HG03175 (cell line): ENCODE measurements around the gene FNDC10.

Experiments
- ATAC-seq: cut with Tn5 transposase; IDR thresholded peaks from one replicate; pipeline ENCODE4 v1.9.1; 2021; ENCODE audit warnings: mild to moderate bottlenecking, moderate library complexity; ENCODE audit not compliant: unreplicated experiment

The FNDC10 gene

DNA sequence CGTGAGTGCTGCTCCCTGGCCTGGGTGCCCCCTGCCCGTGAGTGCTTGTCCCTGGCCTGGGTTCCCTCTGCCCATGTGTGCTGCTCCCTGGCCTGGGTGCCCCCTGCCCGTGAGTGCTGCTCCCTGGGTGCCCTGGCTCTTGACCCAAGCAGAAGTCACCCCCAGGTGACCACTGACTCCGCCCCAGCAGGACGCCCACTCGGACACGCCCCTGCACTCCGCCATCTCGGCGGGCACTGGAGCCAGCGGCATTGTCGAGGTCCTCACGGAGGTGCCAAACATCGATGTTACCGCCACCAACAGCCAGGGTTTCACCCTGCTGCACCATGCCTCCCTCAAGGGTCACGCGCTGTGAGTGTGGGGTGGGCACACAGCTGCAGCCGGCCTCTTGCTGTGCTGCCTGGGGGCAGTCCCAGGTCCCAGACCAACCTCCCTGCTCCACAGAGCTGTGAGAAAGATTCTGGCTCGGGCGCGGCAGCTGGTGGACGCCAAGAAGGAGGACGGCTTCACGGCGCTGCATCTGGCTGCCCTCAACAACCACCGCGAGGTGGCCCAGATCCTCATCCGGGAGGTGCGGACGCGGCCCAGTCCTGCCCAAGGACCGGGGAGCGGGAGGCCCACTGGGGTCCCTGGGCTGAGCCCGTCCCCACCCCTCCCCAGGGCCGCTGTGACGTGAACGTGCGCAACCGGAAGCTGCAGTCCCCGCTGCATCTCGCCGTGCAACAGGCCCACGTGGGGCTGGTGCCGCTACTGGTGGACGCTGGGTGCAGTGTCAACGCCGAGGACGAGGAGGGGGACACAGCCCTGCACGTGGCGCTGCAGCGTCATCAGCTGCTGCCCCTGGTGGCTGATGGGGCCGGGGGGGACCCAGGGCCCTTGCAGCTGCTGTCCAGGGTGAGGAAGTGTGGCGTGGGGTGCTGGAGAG lies 28.2 kb upstream of the FNDC10 start:
- ATAC-seq: no peak

DNA sequence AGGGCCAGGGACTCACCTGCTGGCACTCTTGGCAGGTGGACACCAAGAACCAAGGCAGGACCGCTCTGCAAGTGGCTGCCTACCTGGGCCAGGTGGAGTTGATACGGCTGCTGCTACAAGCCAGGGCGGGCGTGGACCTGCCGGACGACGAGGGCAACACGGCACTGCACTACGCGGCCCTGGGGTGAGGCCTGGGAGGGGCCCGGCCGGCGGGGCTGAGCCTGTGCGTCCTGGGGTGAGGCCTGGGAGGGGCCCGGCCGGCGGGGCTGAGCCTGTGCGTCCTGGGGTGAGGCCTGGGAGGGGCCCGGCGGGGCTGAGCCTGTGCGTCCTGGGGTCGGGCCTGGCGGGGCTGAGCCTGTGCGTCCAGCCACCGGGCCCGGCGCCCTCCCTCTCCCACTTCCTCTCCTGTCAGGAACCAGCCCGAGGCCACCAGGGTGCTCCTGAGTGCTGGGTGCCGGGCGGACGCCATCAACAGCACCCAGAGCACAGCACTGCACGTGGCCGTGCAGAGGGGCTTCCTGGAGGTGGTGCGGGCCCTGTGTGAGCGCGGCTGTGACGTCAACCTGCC lies 27.4 kb upstream of the FNDC10 start:
- ATAC-seq: no peak

DNA sequence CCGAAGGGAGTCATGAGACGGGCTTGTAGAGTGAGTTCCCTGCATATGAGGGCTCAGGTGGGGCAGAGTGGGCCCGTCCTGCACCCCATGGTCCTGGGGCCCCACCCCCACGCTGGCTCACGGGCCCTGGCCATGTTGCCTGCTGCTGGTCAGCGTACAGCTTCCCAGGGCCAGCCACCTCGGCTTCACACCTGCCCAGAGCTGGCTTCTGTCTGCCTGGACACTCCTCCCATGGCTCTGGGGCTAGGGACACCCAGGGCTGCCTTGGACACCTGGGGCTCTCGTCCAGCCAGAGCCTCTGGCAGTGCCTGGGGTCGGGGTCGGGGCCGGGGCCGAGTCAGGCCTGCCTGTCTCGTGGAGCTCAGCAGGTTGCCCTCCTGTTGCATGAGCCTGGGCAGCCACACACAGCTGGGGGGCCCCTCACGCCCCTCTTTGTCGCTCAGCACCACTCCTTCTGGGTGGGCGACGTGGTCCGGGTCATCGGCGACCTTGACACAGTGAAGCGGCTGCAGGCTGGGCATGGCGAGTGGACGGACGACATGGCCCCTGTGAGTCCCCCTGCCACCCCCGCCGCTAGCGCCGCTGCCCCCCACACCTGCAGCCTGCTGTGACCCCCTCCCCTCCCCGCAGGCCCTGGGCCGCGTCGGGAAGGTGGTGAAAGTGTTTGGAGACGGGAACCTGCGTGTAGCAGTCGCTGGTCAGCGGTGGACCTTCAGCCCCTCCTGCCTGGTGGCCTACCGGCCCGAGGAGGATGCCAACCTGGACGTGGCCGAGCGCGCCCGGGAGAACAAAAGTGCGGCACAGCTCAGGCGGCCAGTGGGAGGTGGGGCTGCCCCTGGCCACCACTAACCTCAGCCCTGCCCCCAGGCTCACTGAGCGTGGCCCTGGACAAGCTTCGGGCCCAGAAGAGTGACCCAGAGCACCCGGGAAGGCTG lies 26.5 kb upstream of the FNDC10 start:
- no peak for ATAC-seq

DNA sequence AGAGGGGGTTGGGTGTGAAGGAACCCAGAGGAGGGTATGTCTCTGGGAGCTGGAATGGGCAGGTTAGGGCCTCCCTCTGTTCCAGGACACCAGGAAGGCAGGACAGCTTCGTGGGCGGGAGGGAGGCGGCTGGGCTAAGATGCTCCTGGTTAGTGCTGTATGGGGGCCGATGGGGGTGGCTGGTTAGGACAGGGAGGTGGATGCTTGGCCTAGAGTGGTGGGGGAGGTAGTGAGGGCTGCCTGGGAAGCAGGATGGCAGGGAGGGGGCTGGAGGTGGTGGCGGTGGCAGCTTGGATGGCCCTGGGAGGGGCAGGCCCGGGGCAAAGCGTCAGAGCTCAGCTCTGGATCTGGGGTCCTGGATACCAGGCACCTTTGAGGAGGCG lies 25.9 kb upstream of the FNDC10 start:
- ATAC-seq: no peak

DNA sequence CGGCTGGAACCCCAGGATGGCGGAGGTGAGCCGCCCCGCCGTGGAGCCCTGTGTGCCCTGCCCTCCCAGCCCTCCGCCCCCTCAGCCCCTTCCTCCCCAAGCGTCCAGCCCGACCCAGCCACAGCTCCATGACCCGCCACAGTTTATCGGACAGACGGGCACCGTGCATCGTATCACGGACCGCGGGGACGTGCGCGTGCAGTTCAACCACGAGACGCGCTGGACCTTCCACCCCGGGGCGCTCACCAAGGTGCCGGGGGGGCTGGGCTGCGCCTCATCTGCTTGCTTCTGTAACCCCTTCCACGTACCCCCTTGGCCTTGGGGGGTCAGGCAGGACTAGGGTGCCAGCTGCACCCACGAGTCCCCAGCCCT lies 25.5 kb upstream of the FNDC10 start:
- no peak for ATAC-seq

DNA sequence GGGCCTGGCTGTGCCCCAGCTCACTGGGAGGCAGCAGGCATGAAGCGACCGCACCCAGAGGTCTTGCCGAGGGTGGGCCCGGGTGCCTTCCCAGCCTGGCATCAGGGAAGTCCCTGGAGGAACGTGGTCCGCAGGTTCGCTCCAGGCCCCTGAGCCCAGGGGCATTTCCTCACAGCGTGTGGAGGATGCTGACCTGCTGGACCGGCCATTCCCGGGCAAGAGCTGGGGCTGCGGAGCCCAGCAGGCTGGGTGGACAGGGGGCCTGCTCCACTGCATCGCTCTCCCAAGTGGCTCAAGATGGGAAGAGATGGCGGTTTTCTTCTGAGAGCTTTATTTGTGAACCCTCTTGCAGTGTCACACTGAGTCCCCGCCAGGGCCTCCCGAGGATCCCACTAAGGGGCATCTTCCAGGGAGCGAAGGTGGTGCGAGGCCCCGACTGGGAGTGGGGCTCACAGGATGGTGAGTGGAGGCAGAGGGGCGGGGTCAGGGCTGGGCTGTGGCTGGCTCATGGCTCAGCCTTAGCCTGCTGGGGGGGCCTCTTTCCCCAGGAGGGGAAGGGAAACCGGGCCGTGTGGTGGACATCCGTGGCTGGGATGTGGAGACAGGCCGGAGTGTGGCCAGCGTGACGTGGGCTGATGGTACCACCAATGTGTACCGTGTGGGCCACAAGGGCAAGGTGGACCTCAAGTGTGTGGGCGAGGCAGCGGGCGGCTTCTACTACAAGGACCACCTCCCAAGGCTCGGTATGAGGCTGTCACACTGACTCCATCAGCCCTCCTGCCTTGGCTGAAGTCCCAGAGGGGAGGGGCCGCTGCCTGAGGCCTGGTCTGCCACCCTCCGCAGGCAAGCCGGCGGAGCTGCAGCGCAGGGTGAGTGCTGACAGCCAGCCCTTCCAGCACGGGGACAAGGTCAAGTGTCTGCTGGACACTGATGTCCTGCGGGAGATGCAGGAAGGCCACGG lies 24.8 kb upstream of the FNDC10 start:
- no peak for ATAC-seq

DNA sequence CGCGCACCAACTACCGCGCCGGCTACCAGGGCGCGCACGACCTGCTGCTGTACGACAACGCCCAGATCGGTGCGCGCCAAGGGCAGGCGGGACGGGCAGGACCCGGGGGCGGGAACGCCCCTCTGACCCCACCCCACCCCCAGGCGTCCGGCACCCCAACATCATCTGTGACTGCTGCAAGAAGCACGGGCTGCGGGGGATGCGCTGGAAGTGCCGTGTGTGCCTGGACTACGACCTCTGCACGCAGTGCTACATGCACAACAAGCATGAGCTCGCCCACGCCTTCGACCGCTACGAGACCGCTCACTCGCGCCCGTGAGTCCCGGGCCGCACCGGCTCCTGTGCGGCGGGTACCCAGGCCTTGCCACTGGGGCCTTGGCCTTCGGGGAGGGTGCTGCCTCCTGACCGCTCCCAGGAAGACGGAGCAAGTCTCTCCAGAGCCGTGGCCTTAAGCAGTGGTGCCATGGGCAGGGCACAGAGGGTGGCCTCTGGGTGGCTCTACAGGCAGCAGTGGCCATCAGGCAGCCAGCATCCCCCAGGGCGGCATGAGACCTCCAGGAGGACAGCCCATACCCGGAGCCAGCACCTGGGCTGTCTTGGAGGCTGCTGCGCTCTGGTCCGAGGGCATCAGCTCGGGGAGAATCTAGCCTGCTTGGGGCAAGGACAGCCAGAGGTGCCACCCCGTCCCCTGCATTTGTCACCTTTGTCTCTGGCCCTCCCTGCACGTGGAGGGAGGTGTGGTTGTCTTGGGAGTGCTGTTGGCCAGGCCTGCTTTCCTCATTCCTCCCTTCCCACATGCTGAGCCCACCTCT lies 23.9 kb upstream of the FNDC10 start:
- no peak for ATAC-seq

DNA sequence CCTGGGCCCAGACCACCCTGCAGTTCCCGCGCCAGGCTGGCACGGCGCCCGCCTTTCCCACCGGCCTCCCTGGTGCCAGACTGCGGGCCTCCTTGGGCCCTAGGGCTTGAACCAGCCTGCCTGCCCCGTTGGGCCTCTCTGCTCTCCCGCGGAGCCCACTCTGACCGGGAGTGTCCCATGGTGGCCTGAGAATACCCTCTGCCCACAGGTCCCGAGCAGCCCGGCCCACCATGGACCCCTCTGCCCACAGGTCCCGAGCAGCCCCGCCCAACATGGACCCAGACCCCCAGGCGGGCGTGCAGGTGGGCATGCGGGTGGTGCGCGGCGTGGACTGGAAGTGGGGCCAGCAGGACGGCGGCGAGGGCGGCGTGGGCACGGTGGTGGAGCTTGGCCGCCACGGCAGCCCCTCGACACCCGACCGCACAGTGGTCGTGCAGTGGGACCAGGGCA lies 23.3 kb upstream of the FNDC10 start:
- no peak for ATAC-seq

DNA sequence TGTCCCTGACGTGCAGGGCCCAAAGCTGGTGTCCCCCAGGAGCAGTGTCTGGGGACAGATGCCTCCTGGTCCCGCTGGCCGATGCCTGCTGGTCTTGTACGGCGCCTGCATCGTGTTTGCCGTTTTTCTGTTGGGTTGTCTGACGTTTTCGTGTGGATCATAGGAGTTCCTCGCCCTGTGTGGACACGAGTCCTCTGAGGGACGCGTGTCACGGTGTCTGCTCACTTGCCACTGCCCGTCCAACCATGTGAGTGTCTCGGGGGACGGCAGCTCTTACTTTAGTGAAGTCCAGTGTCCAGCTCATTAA lies 22.8 kb upstream of the FNDC10 start:
- no peak for ATAC-seq

DNA sequence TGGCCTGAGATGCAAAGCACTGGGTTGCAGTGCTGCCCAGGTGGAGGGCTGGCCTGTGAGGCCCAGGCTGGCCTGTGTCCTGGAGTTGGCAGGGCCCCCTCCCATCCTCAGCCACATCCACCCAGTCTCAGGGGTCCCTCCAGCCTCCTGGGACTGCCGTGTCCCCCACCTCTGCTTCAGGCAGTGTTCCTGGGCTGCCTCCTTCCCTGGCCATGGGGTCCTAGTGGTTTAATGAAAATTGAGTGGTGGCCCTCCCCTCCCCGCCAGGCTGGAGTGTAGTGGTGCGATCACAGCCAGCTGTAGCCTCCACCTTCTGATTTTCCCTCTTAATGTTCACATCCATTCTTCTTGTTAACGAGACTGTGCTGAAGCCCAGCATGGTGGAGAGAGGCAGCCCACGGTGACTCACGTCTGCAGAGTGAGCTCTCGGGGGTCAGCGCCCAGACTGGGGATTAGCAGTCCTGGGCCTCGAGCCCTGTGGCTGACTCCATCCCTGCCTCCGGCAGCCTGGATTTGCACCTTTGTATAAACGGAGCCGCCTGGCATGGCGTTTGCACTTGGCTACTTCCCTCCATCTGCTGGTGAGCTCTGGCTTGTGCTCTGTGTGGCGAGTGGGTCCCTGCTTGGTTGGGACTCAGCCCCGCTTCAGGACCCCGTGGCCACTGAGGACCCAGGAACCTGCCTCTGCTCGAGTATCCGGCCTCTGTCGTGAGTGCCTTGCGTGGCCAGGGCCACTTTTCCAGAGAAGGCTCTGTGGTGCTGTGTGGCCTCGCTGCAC lies 22.3 kb upstream of the FNDC10 start:
- ATAC-seq: no peak

DNA sequence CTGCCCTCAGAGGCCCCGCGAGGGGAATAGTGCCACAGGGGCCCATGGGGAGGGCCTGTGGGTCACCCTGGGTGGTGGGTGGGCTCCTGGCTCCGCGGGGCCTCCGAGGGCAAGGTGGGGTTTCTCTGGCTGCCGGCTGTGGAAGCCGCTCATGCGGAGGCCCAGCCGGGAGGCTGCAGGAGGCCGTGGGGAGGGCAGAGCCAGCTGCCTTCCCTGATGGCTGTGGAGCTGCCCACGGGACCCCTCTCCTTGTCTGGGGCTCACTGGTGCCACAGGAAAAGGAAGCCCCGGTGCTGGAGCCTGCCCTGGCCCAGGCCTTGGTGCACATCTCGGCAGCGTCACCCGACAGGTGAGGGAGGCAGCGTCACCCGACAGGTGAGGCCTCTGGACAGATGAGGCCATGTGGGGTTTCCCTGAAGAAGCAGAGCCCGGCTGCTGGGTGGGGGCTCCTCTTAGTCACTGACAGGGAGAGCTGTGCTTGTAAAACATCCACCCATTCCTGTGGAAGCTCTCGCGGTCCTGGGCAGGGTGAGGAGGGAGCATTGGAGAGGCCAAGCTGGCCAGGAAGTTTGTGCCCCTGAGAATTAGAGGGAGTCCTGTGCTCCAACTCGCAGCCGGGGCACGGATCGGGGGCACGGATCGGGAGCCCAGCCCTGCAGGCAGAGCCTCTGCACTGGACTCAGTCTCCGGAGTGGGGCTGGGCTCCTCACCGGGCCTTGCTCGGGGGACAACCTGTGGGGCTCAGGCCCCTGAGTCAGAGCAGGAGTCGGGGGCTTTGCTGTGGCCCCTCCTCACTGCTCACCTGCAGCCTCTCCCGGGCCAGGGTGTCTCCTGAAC lies 21.5 kb upstream of the FNDC10 start:
- no peak for ATAC-seq

DNA sequence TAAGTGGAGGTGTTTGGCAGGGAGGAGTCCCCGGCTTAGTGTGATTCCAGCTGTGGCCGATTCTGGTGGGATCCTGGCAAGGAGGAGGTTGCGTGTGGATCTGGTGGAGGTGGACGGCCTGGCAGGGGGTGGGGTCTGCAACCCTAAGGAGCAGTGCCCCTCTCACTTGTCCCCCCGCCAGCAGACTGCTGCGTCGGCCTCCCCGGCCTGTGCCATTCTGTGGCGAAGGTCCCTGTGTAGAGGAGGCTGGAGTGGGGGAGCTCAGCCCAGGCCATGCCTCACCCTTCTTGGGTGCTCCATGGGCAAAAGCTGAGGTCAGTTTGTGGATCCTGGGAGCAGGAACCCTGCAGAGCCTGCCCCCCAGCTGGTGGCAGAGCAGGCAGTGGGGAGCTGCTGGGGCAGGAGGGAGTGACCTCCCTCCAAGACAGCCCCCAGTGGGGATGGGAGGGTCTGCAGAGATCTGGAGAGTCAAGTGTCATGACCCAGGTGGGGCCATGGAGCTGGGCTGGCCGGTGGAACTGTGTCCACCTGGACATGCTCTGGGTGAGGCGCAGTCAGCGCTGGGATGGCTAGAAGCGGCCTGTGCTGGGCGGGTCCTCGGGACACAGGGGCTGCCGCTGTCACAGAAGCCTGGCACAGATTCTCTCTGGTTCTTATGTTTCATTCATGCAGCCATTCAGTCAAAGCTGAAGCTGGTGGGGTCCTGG lies 20.7 kb upstream of the FNDC10 start:
- ATAC-seq: no peak

DNA sequence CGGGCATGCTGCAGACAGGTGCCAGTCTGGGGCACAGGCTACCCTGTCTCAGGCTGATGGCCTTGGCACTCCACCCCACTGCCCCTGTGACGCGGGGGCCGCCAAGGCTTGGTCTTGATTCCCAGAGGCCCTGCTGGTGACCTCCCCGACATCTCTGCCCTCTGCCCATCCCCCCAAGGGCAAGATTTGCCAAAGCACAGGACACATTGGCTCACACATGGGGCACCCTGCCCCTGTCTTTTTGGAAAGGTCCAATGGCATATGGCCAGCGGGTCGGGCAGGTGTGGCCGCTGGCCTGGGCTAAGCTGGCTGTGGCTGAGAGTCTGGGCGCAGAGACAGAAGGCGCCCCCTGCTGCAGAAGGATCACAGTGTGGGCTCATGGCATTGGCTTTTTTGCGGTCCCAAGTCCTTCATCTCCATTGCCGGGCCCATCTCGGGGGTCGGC lies 20.0 kb upstream of the FNDC10 start:
- ATAC-seq: no peak

DNA sequence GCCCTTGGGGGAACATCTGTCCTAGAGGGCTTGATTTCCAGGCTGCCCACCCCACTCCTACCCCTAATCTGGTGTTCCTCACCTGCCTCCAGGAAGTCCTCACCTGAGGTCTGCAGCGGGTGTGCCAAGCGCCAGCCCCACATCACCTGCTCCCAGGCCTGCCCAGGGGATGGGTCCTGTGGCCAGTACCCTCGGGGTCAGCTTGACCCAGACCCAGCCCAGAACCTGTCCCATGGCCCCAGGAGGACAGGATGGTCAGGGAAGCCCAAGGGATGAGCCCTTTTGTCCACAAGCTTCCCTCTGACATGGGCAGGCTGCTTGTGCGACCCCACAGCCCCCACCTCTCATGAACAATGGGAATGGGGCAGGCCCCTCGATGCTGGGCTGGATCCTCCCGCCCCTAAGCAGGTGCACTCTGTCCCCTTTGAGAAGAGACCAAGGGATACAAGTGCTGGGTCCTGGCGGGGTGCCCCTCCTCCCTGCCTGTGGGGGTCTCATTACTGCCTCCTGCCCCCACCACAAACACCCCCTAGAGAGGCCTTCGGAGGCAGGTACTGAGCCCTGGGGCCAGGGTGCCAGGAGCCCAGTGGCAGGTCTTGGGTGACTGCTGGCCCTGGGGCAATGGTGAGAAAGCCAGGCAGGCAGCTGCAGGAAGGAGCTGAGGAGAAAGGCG lies 18.6 kb upstream of the FNDC10 start:
- no peak for ATAC-seq

DNA sequence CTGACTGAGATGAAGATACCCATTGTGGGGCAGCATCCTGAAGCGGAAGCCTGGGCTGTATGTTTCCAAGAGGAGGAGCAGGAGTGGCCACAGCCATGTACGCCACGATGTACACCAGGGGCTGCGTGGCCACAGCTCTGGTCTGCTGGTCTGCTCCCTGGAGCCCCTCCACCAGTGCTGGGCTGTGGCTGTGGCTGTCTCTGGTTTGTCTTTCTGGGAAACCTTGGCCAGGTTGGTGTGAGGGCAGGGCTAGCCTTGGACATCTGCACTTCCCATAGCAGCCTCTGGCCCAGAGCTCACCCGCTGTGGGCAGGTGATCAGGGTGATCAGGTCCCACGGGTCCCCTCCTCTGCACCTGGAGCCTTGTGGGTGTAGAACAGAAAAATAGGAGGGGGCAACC lies 18.0 kb upstream of the FNDC10 start:
- no peak for ATAC-seq

DNA sequence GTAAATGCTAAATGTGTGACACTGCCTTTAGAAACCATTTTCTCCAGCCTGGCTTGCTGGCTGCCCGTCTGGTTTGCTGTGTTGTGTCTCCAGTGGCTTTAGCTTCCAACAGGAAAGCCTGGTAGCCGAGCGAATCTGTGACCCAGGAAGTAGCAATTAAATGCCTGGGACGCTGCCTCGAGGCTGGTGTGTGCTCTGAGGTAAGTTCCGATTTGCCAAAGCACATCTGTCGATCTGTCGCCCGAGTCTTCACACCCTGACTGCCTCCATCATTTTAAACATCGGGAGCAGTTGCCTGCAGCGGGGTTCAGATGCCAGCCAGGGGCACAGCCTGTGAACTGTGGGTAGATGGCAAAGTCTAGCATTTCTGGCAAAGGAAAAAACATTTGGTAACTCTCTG lies 17.6 kb upstream of the FNDC10 start:
- ATAC-seq: no peak

DNA sequence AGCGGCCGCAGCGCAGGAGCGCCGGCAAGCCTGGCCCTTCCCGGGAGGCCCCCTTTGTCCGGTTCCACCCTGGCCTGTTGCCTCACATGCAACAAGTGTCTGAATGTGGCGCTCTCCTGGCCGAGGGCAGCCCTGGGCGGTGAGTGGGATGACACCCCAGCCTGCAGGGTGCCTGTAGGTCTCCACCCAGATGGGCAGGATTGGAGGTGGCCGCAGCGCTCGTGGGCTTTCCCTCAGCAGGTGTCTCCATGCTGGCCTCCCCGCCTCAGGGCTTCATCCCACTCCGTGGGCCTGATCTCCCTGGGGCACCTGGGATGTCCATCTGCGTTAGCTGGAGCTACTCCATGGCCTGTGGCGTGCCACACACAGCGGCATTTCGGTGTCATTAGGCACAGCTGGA lies 16.9 kb upstream of the FNDC10 start:
- ATAC-seq: no peak
